BE2C (cell line): ENCODE measurements around the gene NOC2L.

Source experiments
- DNase-seq: peaks from one replicate; pipeline ENCODE4 v3.0.0-alpha.2; 2020
- H3K27me3 ChIP-seq: fragments of 250-450 bp; sonication (Bioruptor Pico); 2 replicates; pipeline ENCODE4 v1.5.1; 2020; ENCODE audit warnings: mild to moderate bottlenecking
- H3K36me3 ChIP-seq: fragments of 250-450 bp; sonication (Bioruptor Pico); 2 replicates; pipeline ENCODE4 v1.5.1; 2020; ENCODE audit warnings: mild to moderate bottlenecking
- H3K4me1 ChIP-seq: fragments of 250-450 bp; sonication (Bioruptor Pico); 2 replicates; pipeline ENCODE4 v1.5.1; 2020
- H3K4me3 ChIP-seq: 2 replicates; pipeline ENCODE4 v1.5.1; 2011; ENCODE audit warnings: low read depth, low read length
- H3K9me3 ChIP-seq: fragments of 250-450 bp; sonication (Bioruptor Pico); 2 replicates; pipeline ENCODE4 v1.5.1; 2020
- CTCF ChIP-seq: IDR thresholded peaks from 2 replicates; pipeline ENCODE4 v1.5.1; 2012; ENCODE audit warnings: mild to moderate bottlenecking, low read depth, low read length

Gene NOC2L

DNA sequence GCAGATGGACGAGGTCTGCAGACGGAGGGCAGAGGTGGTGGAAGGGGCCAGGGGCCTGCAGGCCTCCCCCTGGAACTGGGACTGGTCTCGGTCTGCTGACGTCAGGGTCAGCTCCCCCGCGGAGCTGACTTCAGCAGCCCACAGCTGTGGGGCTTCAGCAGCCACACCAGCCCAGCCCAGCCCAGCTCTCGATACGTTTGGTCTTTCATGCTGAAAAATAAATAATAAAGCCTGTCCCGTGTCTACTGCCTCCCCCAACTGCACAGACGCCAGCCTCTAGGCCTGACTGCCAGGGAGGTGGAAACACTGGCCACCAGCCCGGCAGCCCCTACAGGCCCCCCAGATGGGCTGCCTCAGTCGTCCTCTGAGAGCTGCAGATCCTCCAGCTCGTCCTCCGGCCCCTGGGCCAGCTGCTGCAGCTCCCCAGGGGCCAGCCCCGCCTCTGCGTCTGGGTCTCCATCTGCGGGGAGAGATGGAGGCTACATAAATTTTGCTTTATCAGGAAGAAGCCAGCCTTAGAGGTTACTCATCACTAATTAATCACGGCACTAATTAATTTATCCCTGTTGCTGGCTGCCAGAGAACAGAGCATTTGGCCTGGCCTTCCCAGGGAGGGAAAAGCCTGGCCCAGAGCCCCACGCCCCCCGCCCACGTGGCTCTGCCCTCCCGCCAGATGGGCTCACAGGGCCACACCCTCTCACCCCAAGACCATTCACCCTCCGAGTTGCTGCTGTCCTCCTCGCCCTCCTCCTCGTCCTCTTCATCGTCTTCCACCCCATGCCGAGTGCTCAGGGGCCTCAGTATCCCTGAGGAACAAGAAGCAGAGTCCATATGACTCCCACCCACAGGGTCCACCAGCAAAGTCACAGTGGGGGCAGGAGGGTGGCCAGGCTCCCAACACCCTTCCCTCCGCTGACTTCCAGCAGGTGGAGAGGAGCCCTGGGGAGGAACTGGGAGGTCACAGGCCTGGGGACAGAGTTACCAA, 14.4 kb downstream of the NOC2L start:
- Histone ChIP-seq H3K4me1 (peaks cover 38% of the 10 kb centered on the region), H3K9me3 (no peaks in the 10 kb centered on the region), H3K4me3 (0 out of 2 replicates have a peak overlapping the region, but pooled peaks have one; percentile 5), H3K36me3 (peaks cover 52% of the 10 kb centered on the region), H3K27me3 (no peaks in the 10 kb centered on the region)
- no peak for TF ChIP-seq CTCF
- peak; percentile 95 for DNase-seq

DNA sequence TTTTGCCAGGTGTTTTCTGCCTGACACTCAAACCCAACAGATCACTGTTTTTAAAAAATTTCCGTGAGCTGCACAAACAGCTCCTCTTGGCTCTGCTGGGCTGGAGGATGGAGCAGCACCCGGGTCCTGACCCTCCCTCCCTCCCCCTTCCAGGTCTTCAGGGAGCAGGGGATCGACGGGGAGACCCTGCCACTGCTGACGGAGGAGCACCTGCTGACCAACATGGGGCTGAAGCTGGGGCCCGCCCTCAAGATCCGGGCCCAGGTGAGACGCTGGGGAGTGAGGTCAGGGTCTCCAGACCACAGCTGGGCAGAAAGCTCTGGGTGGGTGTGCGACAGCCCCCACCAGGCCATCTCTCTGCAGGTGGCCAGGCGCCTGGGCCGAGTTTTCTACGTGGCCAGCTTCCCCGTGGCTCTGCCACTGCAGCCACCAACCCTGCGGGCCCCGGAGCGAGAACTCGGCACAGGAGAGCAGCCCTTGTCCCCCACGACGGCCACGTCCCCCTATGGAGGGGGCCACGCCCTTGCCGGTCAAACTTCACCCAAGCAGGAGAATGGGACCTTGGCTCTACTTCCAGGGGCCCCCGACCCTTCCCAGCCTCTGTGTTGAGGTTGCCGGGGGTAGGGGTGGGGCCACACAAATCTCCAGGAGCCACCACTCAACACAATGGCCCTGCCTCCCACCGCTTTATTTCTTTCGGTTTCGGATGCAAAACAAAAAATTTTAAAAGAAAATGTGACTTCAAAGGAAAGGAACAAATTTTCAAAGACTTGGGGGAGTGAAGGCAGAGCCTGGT, 15.3 kb downstream of the NOC2L start:
- H3K9me3 ChIP-seq: no peaks in the 10 kb centered on the region
- TF ChIP-seq CTCF: no peak
- H3K36me3 ChIP-seq: peaks cover 43% of the 10 kb centered on the region
- peak overlapping the region; percentile 5; the same call in 1 of the 2 replicates for H3K4me3 ChIP-seq
- H3K4me1 ChIP-seq: peaks cover 45% of the 10 kb centered on the region
- no peak for DNase-seq
- no peaks in the 10 kb centered on the region for H3K27me3 ChIP-seq

- no peak for DNase-seq
- Histone ChIP-seq H3K27me3 (no peaks in the 10 kb centered on the region), H3K36me3 (peaks cover 37% of the 10 kb centered on the region), H3K4me3 (peak overlapping the region; percentile 31), H3K9me3 (no peaks in the 10 kb centered on the region), H3K4me1 (peaks cover 52% of the 10 kb centered on the region)
- no peak for TF ChIP-seq CTCF
Observed at GRCh38 chr1:942864-943533, 16.1 kb downstream of the NOC2L start.

GRCh38 chr1:942411-942821, 16.6 kb downstream of the NOC2L start:
- peaks cover 58% of the 10 kb centered on the region for H3K4me1 ChIP-seq
- H3K9me3 ChIP-seq: no peaks in the 10 kb centered on the region
- H3K27me3 ChIP-seq: no peaks in the 10 kb centered on the region
- TF ChIP-seq CTCF: no peak
- H3K4me3 ChIP-seq: peak overlapping the region; percentile 36
- peak; percentile 55 for DNase-seq
- H3K36me3 ChIP-seq: peaks cover 31% of the 10 kb centered on the region

DNA sequence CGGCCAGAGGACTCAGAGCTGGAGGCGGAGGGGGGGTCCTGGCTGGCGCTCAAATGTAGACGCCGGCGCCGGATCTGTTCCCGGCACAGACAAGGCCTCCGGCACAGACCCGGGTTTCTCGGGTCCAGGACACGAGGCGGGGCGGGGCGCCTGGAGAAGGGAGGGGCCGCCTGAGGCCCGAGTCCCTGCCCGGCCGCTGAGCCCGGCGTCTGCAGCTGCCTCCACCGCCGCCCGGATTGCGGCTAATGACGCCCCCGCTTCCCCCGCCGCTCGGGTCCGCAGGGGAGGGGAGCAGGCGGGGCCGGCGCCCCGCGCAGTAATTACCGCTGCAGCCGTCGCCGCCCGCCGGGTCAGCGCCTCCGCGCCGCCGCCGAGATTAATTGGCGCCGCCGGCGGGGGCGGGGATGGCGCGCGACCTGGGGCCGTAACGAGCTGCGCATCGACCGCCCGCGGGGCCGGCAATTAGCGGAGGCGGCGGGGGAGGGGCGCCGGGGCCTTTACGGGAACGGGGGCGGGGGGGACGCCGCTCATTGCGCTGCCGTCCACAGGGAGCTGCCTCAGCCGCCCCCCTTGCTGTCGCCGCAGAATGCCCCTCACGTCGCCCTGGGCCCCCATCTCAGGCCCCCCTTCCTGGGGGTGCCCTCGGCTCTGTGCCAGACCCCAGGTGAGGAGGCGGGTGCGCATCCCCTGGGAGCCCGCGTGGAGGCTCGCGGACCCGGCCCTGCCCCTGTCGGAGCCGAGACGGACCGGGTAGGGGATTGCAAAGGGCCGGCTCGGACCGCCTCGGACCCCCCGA, 17.3 kb downstream of the NOC2L start:
- Histone ChIP-seq H3K4me3 (peak overlapping the region; percentile 47), H3K36me3 (peaks cover 27% of the 10 kb centered on the region), H3K4me1 (peaks cover 61% of the 10 kb centered on the region), H3K9me3 (no peaks in the 10 kb centered on the region), H3K27me3 (no peaks in the 10 kb centered on the region)
- peak; percentile 93 for DNase-seq
- no peak for TF ChIP-seq CTCF
